ENCODE results near the gene EML2.

EML2 gene

DNA sequence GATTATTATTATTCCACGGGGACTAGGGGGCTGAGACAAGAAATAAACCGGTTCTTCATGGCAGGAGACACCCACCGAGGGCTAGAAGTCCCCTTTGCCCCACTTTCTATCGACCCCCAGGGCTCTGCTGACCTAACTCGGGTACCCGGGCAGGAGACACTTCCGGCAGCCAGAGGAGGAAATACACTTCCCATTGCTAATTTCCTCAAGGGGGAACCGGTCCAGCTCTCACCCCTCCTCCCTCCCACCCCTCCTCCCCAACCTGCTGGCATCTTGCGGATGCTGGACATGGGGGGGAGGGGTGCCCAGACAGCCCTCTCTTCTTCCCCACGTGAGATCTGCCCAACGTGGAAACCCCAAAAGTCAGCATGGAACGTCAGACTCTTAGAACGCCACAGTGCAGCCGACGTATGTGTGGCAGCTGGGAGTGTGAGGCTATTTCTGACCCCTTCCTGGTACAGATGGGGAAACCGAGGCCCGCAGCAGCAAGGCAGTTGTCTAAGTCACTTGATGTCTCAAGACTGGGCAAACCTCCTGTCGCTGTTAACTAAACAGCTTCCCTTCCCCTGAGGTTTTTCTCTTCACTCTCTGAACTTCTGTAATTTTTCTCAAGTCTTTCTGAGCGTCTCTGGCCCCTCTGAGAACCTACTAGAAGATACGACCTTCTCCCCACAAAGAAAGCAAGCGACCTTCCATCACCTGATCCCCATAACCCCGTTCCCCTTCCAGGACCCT is 40.8 kb downstream of the EML2 start:
- Histone ChIP-seq H3K4me3 (ENCODE audit: low read depth, low read length) (peak overlapping the region; percentile 15), H3K27me3 (replicated peaks) (peaks cover 19% of the 10 kb centered on the region), H3K27ac (no peak overlapping the region), H3K36me3 (replicated peaks) (no peaks in the 10 kb centered on the region)
- in situ Hi-C loops (cut with HindIII; ENCODE audit: low pct_ligation_motif_present, low sequenced_read_pairs): no loop called here
- TF ChIP-seq, protein P1, sequence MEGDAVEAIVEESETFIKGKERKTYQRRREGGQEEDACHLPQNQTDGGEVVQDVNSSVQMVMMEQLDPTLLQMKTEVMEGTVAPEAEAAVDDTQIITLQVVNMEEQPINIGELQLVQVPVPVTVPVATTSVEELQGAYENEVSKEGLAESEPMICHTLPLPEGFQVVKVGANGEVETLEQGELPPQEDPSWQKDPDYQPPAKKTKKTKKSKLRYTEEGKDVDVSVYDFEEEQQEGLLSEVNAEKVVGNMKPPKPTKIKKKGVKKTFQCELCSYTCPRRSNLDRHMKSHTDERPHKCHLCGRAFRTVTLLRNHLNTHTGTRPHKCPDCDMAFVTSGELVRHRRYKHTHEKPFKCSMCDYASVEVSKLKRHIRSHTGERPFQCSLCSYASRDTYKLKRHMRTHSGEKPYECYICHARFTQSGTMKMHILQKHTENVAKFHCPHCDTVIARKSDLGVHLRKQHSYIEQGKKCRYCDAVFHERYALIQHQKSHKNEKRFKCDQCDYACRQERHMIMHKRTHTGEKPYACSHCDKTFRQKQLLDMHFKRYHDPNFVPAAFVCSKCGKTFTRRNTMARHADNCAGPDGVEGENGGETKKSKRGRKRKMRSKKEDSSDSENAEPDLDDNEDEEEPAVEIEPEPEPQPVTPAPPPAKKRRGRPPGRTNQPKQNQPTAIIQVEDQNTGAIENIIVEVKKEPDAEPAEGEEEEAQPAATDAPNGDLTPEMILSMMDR (IDR thresholded peaks at IDR 0.05; ENCODE audit: low read depth, low read length, missing control alignments): no peak
- DNase-seq: no peak

DNA sequence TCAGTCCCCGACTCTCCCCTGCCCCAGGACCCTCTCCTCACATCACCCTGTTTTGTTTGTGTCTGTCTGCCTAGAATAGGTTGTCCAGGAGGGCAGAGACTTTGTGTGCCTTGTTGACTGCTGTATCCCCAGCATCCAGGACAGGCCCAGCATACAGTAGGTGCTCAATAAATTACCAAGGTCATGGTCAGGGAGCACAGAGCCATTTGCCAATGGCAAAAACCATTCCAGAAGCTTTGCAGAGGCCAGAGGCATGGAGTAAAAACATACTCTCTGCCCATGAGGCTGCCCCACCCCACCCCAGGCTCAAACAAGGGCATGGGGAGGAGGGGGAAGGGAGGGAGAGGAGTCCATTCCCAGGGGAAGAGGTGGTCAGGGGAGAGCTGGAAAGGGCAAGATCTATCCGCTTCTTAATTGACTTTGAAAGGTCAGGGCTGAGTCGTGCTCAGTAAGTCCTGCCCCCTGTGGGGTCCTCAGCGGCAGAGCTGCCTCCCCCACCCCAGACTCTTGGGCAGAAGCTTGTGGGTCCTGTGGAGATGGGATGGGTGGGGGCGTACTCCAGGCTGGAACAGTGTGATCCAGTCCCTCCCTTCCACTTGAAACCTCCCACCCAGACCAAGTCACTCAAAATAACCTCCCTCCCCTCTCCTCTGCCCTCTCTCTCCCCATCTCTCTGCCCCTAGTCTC is 41.6 kb downstream of the EML2 start:
- Histone ChIP-seq H3K27me3 (replicated peaks) (peaks cover 19% of the 10 kb centered on the region), H3K4me3 (ENCODE audit: low read depth, low read length) (no peak overlapping the region), H3K36me3 (replicated peaks) (no peaks in the 10 kb centered on the region), H3K27ac (no peak overlapping the region)
- in situ Hi-C loops (cut with HindIII; ENCODE audit: low pct_ligation_motif_present, low sequenced_read_pairs): no loop called here
- DNase-seq: no peak
- TF ChIP-seq, protein P1 (IDR thresholded peaks at IDR 0.05; ENCODE audit: low read depth, low read length, missing control alignments): no peak

DNA sequence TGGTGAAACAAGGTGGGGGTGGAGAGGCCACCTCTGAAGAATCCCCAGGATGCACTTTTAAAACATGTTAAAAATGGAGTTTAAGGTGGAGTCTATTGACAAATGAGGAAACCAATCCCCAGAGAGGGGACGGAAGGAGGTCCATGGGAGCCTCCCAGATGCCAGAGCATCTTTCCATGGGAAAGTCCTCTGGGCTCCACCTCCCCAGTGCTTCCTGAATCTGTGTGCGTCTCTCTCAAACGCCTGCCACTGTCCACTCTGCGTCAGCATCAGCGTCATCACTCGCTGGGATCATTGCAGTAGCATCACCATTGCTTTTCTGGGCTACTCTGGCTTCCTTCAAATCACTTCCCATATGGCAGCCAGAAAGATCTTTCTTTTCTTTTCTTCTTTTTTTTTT is 43.4 kb downstream of the EML2 start:
- no peaks in the 10 kb centered on the region for H3K36me3 ChIP-seq (replicated peaks)
- peaks cover 4% of the 10 kb centered on the region for H3K27me3 ChIP-seq (replicated peaks)
- no peak for DNase-seq
- H3K4me3 ChIP-seq (ENCODE audit: low read depth, low read length): no peak overlapping the region
- in situ Hi-C loops (cut with HindIII; ENCODE audit: low pct_ligation_motif_present, low sequenced_read_pairs): no loop called here
- TF ChIP-seq, protein P1 (IDR thresholded peaks at IDR 0.05; ENCODE audit: low read depth, low read length, missing control alignments): no peak
- H3K27ac ChIP-seq: no peak overlapping the region

DNA sequence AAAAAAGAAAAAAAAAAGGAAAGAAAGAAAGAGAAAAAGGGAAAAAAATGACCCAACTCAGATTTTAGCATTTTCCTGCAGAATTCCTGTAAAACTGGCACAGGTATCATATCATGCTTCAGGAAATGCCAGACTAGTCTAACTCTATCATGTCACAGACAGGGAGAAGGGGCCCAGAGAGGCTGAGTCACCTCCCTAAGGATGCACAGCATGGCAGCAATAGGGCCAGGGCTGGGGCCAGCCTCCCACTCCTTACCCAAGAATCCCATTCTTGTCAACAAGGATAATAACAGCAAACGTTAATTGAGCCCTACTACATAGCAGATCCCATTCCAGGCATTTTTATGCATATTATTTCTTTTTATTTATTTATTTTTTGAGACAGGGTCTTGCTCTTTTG is 45.7 kb downstream of the EML2 start:
- no peak overlapping the region for H3K27ac ChIP-seq
- TF ChIP-seq, protein P1 (IDR thresholded peaks at IDR 0.05; ENCODE audit: low read depth, low read length, missing control alignments): no peak
- no peak for DNase-seq
- no peaks in the 10 kb centered on the region for H3K27me3 ChIP-seq (replicated peaks)
- in situ Hi-C loops (cut with HindIII; ENCODE audit: low pct_ligation_motif_present, low sequenced_read_pairs): no loop called here
- no peaks in the 10 kb centered on the region for H3K36me3 ChIP-seq (replicated peaks)
- no peak overlapping the region for H3K4me3 ChIP-seq (ENCODE audit: low read depth, low read length)

DNA sequence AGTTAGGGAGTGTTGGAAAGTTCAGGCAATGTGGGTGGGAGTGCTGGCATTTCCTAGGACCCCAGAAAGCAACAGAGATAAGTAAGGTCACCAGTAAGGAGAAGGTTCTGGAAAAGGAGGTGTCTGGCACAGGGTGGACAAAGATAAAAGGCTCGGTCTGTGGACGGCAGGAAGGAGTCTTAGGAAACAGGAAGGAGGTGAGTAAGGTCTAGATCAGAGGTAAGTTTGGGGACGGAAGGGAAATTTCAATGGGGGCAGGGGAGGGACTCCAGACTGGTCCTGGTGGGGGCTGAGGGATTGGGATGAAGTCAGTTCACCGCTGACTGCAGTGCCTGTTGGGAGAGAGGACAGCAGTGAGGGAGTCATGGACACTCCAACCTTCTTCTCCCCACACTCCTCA is 46.8 kb downstream of the EML2 start:
- H3K36me3 ChIP-seq (replicated peaks): no peaks in the 10 kb centered on the region
- H3K27me3 ChIP-seq (replicated peaks): no peaks in the 10 kb centered on the region
- H3K27ac ChIP-seq: no peak overlapping the region
- DNase-seq: no peak
- no peak overlapping the region for H3K4me3 ChIP-seq (ENCODE audit: low read depth, low read length)
- in situ Hi-C loops (cut with HindIII; ENCODE audit: low pct_ligation_motif_present, low sequenced_read_pairs): no loop called here
- TF ChIP-seq, protein P1 (IDR thresholded peaks at IDR 0.05; ENCODE audit: low read depth, low read length, missing control alignments): no peak

Data from brain microvascular endothelial cell (primary cell).